OCI-LY1 (cell line): ENCODE data around the gene STPG4.

ENCODE experiments used
- H2AFZ ChIP-seq: fragments of 200-600 bp; sonication (generic), shearing (Covaris generic); 2 replicates; pipeline ENCODE4 v1.6.0; 2014; ENCODE audit warnings: antibody characterized with exemption, mild to moderate bottlenecking, low read length
- H3F3A ChIP-seq: fragments of 200-600 bp; sonication (generic), shearing (Covaris generic); 2 replicates; pipeline ENCODE4 v1.6.0; 2014; ENCODE audit warnings: mild to moderate bottlenecking, antibody characterized with exemption, low read length, moderate library complexity; ENCODE audit not compliant: insufficient read depth
- H3K27ac ChIP-seq: fragments of 200-600 bp; sonication (generic); 2 replicates; pipeline ENCODE4 v1.5.1; 2014; ENCODE audit warnings: low read length, mixed run types, mild to moderate bottlenecking, low read depth; ENCODE audit not compliant: poor library complexity, severe bottlenecking
- H3K27me3 ChIP-seq: fragments of 200-600 bp; sonication (generic); 2 replicates; pipeline ENCODE4 v1.6.0; 2014; ENCODE audit warnings: antibody characterized with exemption, mild to moderate bottlenecking, low read length, moderate library complexity; ENCODE audit not compliant: insufficient read depth
- H3K36me3 ChIP-seq: fragments of 200-600 bp; sonication (generic); 2 replicates; pipeline ENCODE4 v1.6.1; 2014; ENCODE audit warnings: mild to moderate bottlenecking, antibody characterized with exemption, low read length, moderate library complexity, mixed read lengths; ENCODE audit not compliant: insufficient read depth
- H3K4me1 ChIP-seq: fragments of 200-600 bp; sonication (generic); 2 replicates; pipeline ENCODE4 v1.5.1; 2014; ENCODE audit warnings: mild to moderate bottlenecking, low read length, moderate library complexity; ENCODE audit not compliant: insufficient read depth, severe bottlenecking
- H3K4me2 ChIP-seq: fragments of 200-600 bp; sonication (generic), shearing (Covaris generic); 2 replicates; pipeline ENCODE4 v1.6.1; 2014; ENCODE audit warnings: low read length
- H3K4me3 ChIP-seq: fragments of 200-600 bp; sonication (generic); 2 replicates; pipeline ENCODE4 v1.5.1; 2014; ENCODE audit warnings: low read length, low read depth, mild to moderate bottlenecking, mixed read lengths; ENCODE audit not compliant: poor library complexity, severe bottlenecking
- H3K79me2 ChIP-seq: fragments of 200-600 bp; shearing (Covaris generic); 2 replicates; pipeline ENCODE4 v1.6.1; 2016; ENCODE audit warnings: mixed run types, low read length, mixed read lengths; ENCODE audit not compliant: insufficient read depth
- H3K9ac ChIP-seq: fragments of 200-600 bp; sonication (generic), shearing (Covaris generic); 2 replicates; pipeline ENCODE4 v1.6.1; 2014; ENCODE audit warnings: mild to moderate bottlenecking, low read length, mixed read lengths
- H3K9me2 ChIP-seq: fragments of 200-600 bp; sonication (generic), shearing (Covaris generic); 2 replicates; pipeline ENCODE4 v1.6.1; 2014; ENCODE audit warnings: low read depth, mild to moderate bottlenecking, low read length, mixed read lengths
- H3K9me3 ChIP-seq: fragments of 200-600 bp; shearing (Covaris generic); 2 replicates; pipeline ENCODE4 v1.6.1; 2014; ENCODE audit warnings: low read length, mixed read lengths
- H4K20me1 ChIP-seq: fragments of 200-600 bp; sonication (generic), shearing (Covaris generic); 2 replicates; pipeline ENCODE4 v1.6.0; 2016; ENCODE audit warnings: mild to moderate bottlenecking, low read length; ENCODE audit not compliant: insufficient read depth
- EZH2 ChIP-seq: fragments of 200-600 bp; sonication (generic), shearing (Covaris generic); IDR thresholded peaks from 2 replicates; pipeline ENCODE4 v1.8.0; 2017; ENCODE audit warnings: borderline replicate concordance, mixed run types, mild to moderate bottlenecking, antibody characterized with exemption, low read length, moderate library complexity, mixed read lengths
- TF ChIP-seq, protein P1 (sequence below): fragments of 200-600 bp; sonication (generic), shearing (Covaris generic); IDR thresholded peaks from 2 replicates; pipeline ENCODE4 v1.5.1; 2017; ENCODE audit warnings: mild to moderate bottlenecking, antibody characterized with exemption, low read length, moderate library complexity, mixed read lengths

STPG4 gene

DNA sequence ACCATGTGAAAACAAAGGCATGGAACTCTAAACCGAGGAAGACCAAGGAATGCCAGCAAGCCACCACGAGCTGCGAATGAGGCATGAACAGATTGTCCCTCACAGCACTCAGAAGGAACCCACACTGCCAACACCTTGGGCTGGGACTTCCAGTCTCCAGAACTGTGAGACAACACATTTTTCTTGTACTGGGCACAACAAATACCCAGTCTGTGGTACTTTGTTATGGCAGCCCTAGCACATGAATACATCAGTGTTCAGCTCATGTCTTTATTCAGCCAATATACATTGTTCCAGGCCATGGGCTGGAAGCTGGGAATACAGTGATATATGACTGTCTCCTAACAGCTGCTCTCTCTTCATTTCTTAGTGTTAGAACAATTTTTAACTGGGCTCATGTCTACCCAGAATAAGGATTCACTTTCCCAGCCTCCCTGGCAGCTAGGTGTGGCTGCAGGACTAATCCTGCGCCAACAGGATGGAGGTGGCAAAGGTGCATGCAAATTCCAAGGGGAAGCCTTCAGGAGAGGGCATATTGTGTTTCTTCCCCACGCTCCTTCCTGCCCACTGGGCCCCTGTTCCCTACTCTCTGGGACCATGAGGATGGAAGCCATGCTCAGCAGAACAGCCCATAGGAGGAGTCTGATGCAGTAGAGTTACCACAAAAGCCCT lies 59.6 kb downstream of the STPG4 start:
- no peaks in the 10 kb centered on the region for H4K20me1 ChIP-seq
- H3K36me3 ChIP-seq: no peaks in the 10 kb centered on the region
- H3K27ac ChIP-seq: no peak overlapping the region
- H3K4me2 ChIP-seq: no peak overlapping the region
- H3F3A ChIP-seq: no peaks in the 10 kb centered on the region
- H2AFZ ChIP-seq: no peak overlapping the region
- H3K9ac ChIP-seq: no peak overlapping the region
- H3K79me2 ChIP-seq: no peaks in the 10 kb centered on the region
- no peaks in the 10 kb centered on the region for H3K4me1 ChIP-seq
- no peak overlapping the region for H3K4me3 ChIP-seq
- TF ChIP-seq EZH2: no peak
- TF ChIP-seq, protein P1, sequence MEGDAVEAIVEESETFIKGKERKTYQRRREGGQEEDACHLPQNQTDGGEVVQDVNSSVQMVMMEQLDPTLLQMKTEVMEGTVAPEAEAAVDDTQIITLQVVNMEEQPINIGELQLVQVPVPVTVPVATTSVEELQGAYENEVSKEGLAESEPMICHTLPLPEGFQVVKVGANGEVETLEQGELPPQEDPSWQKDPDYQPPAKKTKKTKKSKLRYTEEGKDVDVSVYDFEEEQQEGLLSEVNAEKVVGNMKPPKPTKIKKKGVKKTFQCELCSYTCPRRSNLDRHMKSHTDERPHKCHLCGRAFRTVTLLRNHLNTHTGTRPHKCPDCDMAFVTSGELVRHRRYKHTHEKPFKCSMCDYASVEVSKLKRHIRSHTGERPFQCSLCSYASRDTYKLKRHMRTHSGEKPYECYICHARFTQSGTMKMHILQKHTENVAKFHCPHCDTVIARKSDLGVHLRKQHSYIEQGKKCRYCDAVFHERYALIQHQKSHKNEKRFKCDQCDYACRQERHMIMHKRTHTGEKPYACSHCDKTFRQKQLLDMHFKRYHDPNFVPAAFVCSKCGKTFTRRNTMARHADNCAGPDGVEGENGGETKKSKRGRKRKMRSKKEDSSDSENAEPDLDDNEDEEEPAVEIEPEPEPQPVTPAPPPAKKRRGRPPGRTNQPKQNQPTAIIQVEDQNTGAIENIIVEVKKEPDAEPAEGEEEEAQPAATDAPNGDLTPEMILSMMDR: no peak
- H3K9me2 ChIP-seq: no peaks in the 10 kb centered on the region
- H3K27me3 ChIP-seq: peaks cover 4% of the 10 kb centered on the region; the same call in 1 of the 2 replicates
- no peaks in the 10 kb centered on the region for H3K9me3 ChIP-seq

DNA sequence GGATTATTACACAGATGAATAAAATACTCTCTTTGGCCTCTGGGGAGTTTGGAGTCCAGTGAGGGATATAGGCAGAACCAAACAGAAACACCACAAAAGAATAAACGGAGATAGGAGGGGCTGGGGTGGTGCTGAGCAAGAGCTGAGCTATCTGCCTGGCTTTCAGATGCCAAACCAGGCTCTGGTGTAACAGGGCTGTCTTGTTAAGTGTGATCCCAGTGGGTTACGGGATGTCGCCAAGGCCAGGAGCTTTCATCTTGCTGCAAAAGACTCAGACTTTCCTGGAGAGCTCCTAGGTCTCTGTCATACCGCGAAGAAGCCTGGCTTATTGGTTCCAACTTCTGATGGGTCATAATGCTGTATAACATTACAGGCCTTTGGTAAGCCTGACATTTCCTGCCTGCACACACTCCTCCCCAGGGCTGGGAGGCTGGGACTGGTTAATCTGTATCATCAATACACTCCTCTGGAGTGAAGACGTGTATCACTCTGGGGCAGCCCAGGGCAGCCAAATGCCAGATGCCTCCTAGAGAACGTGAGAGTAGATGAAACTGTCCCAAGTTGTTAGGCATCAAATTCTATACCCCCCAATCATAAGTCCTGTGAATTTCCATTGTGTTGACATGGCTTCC lies 60.5 kb downstream of the STPG4 start:
- Histone ChIP-seq H3K4me1 (no peaks in the 10 kb centered on the region), H3K9me3 (no peaks in the 10 kb centered on the region), H3F3A (no peaks in the 10 kb centered on the region), H3K9ac (no peak overlapping the region), H3K27me3 (peaks cover 4% of the 10 kb centered on the region; the same call in 1 of the 2 replicates), H3K79me2 (no peaks in the 10 kb centered on the region), H3K9me2 (no peaks in the 10 kb centered on the region), H4K20me1 (no peaks in the 10 kb centered on the region), H3K27ac (no peak overlapping the region), H3K36me3 (no peaks in the 10 kb centered on the region), H3K4me3 (no peak overlapping the region), H3K4me2 (no peak overlapping the region), H2AFZ (no peak overlapping the region)
- TF ChIP-seq, protein P1: no peak
- TF ChIP-seq EZH2: no peak

DNA sequence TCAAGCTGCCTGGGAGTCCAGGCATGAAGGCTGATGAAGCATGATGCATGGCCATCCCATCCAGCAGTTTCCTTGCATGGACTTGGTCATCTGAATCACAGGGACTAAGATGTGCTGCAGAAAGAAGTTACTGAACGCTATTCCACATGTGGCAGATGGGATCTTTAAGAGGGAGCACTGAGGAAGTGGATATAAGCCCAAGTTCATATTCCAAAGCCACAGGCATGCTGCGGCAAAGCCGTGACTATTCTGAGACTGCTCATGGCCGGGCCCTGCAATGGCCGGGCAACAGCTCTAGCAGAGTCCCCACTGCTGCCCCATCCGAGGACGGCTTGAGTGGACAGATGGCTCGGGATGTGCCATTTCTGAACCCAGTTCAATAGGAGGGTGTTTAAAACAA lies 61.5 kb downstream of the STPG4 start:
- Histone ChIP-seq H3K27me3 (peaks cover 4% of the 10 kb centered on the region; the same call in 1 of the 2 replicates), H3K4me2 (no peak overlapping the region), H3K4me1 (no peaks in the 10 kb centered on the region), H3K79me2 (no peaks in the 10 kb centered on the region), H4K20me1 (no peaks in the 10 kb centered on the region), H2AFZ (no peak overlapping the region), H3K27ac (no peak overlapping the region), H3F3A (no peaks in the 10 kb centered on the region), H3K36me3 (no peaks in the 10 kb centered on the region), H3K4me3 (no peak overlapping the region), H3K9me3 (no peaks in the 10 kb centered on the region), H3K9ac (no peak overlapping the region), H3K9me2 (no peaks in the 10 kb centered on the region)
- TF ChIP-seq EZH2: no peak
- TF ChIP-seq, protein P1: no peak
